ENCODE data around the gene TMED1. TPM values are rescaled to one million over a fixed set of nuclear protein-coding genes. Genes with fewer than 3 reads are reported as not detected.

TMED1 gene
- total and polyA plus RNA-seq, 2 donors (not counting 3 experiments of a cell fraction or from before 2014, with no cell fraction given), result 31.2 to 60.4 TPM

- TF ChIP-seq, protein P1, sequence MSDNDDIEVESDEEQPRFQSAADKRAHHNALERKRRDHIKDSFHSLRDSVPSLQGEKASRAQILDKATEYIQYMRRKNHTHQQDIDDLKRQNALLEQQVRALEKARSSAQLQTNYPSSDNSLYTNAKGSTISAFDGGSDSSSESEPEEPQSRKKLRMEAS (IDR thresholded peaks at IDR 0.05; ENCODE audit: insufficient read depth, insufficient read length), result no peak
- TF ChIP-seq, protein P2, sequence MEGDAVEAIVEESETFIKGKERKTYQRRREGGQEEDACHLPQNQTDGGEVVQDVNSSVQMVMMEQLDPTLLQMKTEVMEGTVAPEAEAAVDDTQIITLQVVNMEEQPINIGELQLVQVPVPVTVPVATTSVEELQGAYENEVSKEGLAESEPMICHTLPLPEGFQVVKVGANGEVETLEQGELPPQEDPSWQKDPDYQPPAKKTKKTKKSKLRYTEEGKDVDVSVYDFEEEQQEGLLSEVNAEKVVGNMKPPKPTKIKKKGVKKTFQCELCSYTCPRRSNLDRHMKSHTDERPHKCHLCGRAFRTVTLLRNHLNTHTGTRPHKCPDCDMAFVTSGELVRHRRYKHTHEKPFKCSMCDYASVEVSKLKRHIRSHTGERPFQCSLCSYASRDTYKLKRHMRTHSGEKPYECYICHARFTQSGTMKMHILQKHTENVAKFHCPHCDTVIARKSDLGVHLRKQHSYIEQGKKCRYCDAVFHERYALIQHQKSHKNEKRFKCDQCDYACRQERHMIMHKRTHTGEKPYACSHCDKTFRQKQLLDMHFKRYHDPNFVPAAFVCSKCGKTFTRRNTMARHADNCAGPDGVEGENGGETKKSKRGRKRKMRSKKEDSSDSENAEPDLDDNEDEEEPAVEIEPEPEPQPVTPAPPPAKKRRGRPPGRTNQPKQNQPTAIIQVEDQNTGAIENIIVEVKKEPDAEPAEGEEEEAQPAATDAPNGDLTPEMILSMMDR (IDR thresholded peaks at IDR 0.05; ENCODE audit: extremely low read depth in 1 of 2, insufficient read depth in 1 of 2, low read depth in 1 of 2, low read length in 2 of 2), result no peak
- TF ChIP-seq EZH2 (IDR thresholded peaks at IDR 0.05; ENCODE audit: borderline replicate concordance, low read depth, low read length, severe bottlenecking), result no peak
- no peak for TF ChIP-seq POLR2AphosphoS5 (IDR thresholded peaks at IDR 0.05; ENCODE audit: insufficient read depth, low read depth, low read length)
- TF ChIP-seq POLR2A (IDR thresholded peaks at IDR 0.05; ENCODE audit: low read depth, low read length), result no peak
- no peak for TF ChIP-seq JUN (IDR thresholded peaks at IDR 0.05; ENCODE audit: borderline replicate concordance, insufficient read depth, insufficient read length, low read depth)
- TF ChIP-seq FOS (IDR thresholded peaks at IDR 0.05; ENCODE audit: borderline replicate concordance, insufficient read depth, low read length), result no peak
- no peak for TF ChIP-seq GATA2 (IDR thresholded peaks at IDR 0.05; ENCODE audit: insufficient read depth, insufficient read length, low read depth, low read length)
- no peak for TF ChIP-seq MYC (IDR thresholded peaks at IDR 0.05; ENCODE audit: low read depth, low read length)
- no peak overlapping the region for H3K4me3 ChIP-seq (replicated peaks in 1 of 3; ENCODE audit: insufficient read depth in 1 of 3, low read depth in 1 of 3, low read length in 3 of 3)
- no peak overlapping the region for H3K27ac ChIP-seq (ENCODE audit: insufficient read depth, low read depth, low read length)
- no peaks in the 10 kb centered on the region for H3K4me1 ChIP-seq (ENCODE audit: control insufficient read depth, extremely low read depth, insufficient read depth, low read length)
- H3K79me2 ChIP-seq (ENCODE audit: control insufficient read depth, insufficient read depth, low read length), result no peaks in the 10 kb centered on the region
- ChIA-PET POLR2A (no interaction called here), CTCF (interaction anchor here (0.6 to 5.6 kb wide), 8 partner anchors 8 to 138 kb away, joined by 3 to 56 read pairs (median 3); partner anchors contain the start of genes CARM1 and TMED1)
- H4K20me1 ChIP-seq (replicated peaks; ENCODE audit: control insufficient read depth, extremely low read depth, insufficient read depth, low read length), result no peaks in the 10 kb centered on the region
- FAIRE-seq, result no peak
- H3K4me2 ChIP-seq (ENCODE audit: insufficient read depth, low read length), result no peak overlapping the region
- DNase-seq (ENCODE audit: low read depth, low spot score), result no peak
- H3K27me3 ChIP-seq (ENCODE audit: control insufficient read depth in 2 of 2, insufficient read depth in 2 of 2, low read length in 2 of 2), result no peaks in the 10 kb centered on the region
- dilution Hi-C loops (cut with MboI; ENCODE audit: extremely low pct_ligation_motif_present, low sequenced_read_pairs), result no loop called here
- H2AFZ ChIP-seq (ENCODE audit: low read depth, low read length), result no peak overlapping the region
- intact Hi-C loops (cut with micrococcal nuclease), result no loop called here
- no TSS peak for BruUV-seq (replicated peaks)
- H3K9me3 ChIP-seq (replicated peaks; ENCODE audit: control insufficient read depth, insufficient read depth, low read length), result no peaks in the 10 kb centered on the region
- no peak overlapping the region for H3K9ac ChIP-seq (replicated peaks; ENCODE audit: extremely low read depth, insufficient read depth, low read length)
- no peaks in the 10 kb centered on the region for H3K36me3 ChIP-seq (ENCODE audit: control insufficient read depth in 2 of 2, extremely low read depth in 1 of 2, insufficient read depth in 2 of 2, low read length in 2 of 2)
- no peaks in the 10 kb centered on the region for H3K9me1 ChIP-seq (replicated peaks; ENCODE audit: control insufficient read depth, extremely low read depth, insufficient read depth, low read length)
Measured at GRCh38 chr19:10854350-10855089, 18.5 kb upstream of the TMED1 start.

Measured in endothelial cell of umbilical vein (primary cell).